HG03565 (cell line): Measurements from ENCODE around the gene TMIE.

Experiments
- ATAC-seq: cut with Tn5 transposase; IDR thresholded peaks from one replicate; pipeline ENCODE4 v1.9.1; 2021; ENCODE audit warnings: mild to moderate bottlenecking, moderate library complexity; ENCODE audit not compliant: unreplicated experiment

The TMIE gene

GRCh38 chr3:46706771-46707582 lies 5.8 kb downstream of the TMIE start:
- no peak for ATAC-seq

GRCh38 chr3:46707601-46708011 lies 6.4 kb downstream of the TMIE start:
- no peak for ATAC-seq

GRCh38 chr3:46708401-46709156 lies 7.4 kb downstream of the TMIE start:
- no peak for ATAC-seq

GRCh38 chr3:46709157-46709654 lies 8.0 kb downstream of the TMIE start:
- no peak for ATAC-seq

GRCh38 chr3:46709721-46710120 lies 8.5 kb downstream of the TMIE start:
- ATAC-seq = no peak

- ATAC-seq = no peak
These were observed 9.0 kb downstream of the TMIE start for GRCh38 chr3:46710229-46710628.

GRCh38 chr3:46710671-46711295 lies 9.6 kb downstream of the TMIE start:
- no peak for ATAC-seq

- no peak for ATAC-seq
These were observed 10.1 kb downstream of the TMIE start for GRCh38 chr3:46711305-46711704.

GRCh38 chr3:46711760-46712159 lies 10.6 kb downstream of the TMIE start:
- no peak for ATAC-seq

- ATAC-seq = no peak
These were observed 11.2 kb downstream of the TMIE start for GRCh38 chr3:46712191-46713049.

GRCh38 chr3:46713050-46713897 lies 12.1 kb downstream of the TMIE start:
- ATAC-seq = no peak

- peak; percentile 51 for ATAC-seq
These were observed 12.8 kb downstream of the TMIE start for GRCh38 chr3:46713898-46714552.

GRCh38 chr3:46714728-46715506 lies 13.7 kb downstream of the TMIE start:
- ATAC-seq = no peak

GRCh38 chr3:46715507-46716175 lies 14.4 kb downstream of the TMIE start:
- ATAC-seq = no peak

GRCh38 chr3:46716461-46717441 lies 15.6 kb downstream of the TMIE start:
- no peak for ATAC-seq

GRCh38 chr3:46717447-46718231 lies 16.4 kb downstream of the TMIE start, which contains the start of gene PRSS50:
PRSS50 (minus strand) TSS chr3:46717869; CDS start chr3:46717824, 45 bp downstream.
- ATAC-seq = no peak
